NCI-H1048 (cell line): ENCODE results near the gene H6PD.
"Not testable (repeated sequence)": the region's sequence is repeated elsewhere in the genome, so short reads cannot be mapped to it uniquely, and the experiment has no call there.

Source experiments
- DNase-seq: peaks from one replicate; lab custom pipeline; 2025; lab: John Stamatoyannopoulos, UW

The H6PD gene

GRCh38 chr1:9297831-9298230 lies 63.3 kb downstream of the H6PD start:
- no peak for DNase-seq

- no peak for DNase-seq
These were observed 63.7 kb downstream of the H6PD start for GRCh38 chr1:9298282-9298681.

GRCh38 chr1:9299571-9300541 lies 65.3 kb downstream of the H6PD start:
- DNase-seq: not testable (repeated sequence)

GRCh38 chr1:9300573-9300972 lies 66.0 kb downstream of the H6PD start:
- no peak for DNase-seq

GRCh38 chr1:9302745-9303524 lies 68.4 kb downstream of the H6PD start:
- DNase-seq: no peak

- DNase-seq: no peak
These were observed 69.3 kb downstream of the H6PD start for GRCh38 chr1:9303916-9304315.

GRCh38 chr1:9305216-9305615 lies 70.6 kb downstream of the H6PD start:
- DNase-seq: no peak

- DNase-seq: no peak
These were observed 71.4 kb downstream of the H6PD start for GRCh38 chr1:9306006-9306405.

- no peak for DNase-seq
These were observed 72.7 kb downstream of the H6PD start for GRCh38 chr1:9307303-9307702.

- DNase-seq: no peak
These were observed 73.7 kb downstream of the H6PD start for GRCh38 chr1:9308236-9308785.

GRCh38 chr1:9309080-9309479 lies 74.5 kb downstream of the H6PD start:
- DNase-seq: no peak

GRCh38 chr1:9309991-9310390 lies 75.4 kb downstream of the H6PD start:
- DNase-seq: no peak

GRCh38 chr1:9311029-9311428 lies 76.5 kb downstream of the H6PD start:
- DNase-seq: no peak

- DNase-seq: no peak
These were observed 76.9 kb downstream of the H6PD start for GRCh38 chr1:9311479-9311878.

- DNase-seq: no peak
These were observed 77.7 kb downstream of the H6PD start for GRCh38 chr1:9312168-9312720.

GRCh38 chr1:9313576-9313975 lies 79.0 kb downstream of the H6PD start:
- DNase-seq: no peak

- no peak for DNase-seq
These were observed 79.5 kb downstream of the H6PD start for GRCh38 chr1:9314111-9314510.

GRCh38 chr1:9314711-9315379 lies 80.3 kb downstream of the H6PD start:
- DNase-seq: no peak

GRCh38 chr1:9315411-9316079 lies 81.0 kb downstream of the H6PD start:
- no peak for DNase-seq

GRCh38 chr1:9316080-9316444 lies 81.5 kb downstream of the H6PD start:
- DNase-seq: no peak

- DNase-seq: no peak
These were observed 81.9 kb downstream of the H6PD start for GRCh38 chr1:9316512-9316911.
